HepG2 (cell line): ENCODE results near the gene B9D2. TPM values are rescaled to one million over a fixed set of nuclear protein-coding genes. Genes with fewer than 3 reads are reported as not detected.

Experiments
- BCL3 ChIP-seq: sonication (generic); formaldehyde crosslinking; IDR thresholded peaks from 2 replicates; pipeline ENCODE4 v1.5.1; 2020; ENCODE audit warnings: mild to moderate bottlenecking, missing genetic modification reagents, moderate library complexity
- CREB1 ChIP-seq, 2 experiments: fragments of 450-650 bp in 1 of 2; IDR thresholded peaks; 2 replicates each; pipeline ENCODE4 v1.6.1; 2016 to 2017; ENCODE audit warnings: control low read depth in 1 of 2, mild to moderate bottlenecking in 1 of 2, missing compliant biosample characterization in 1 of 2, missing genetic modification characterization in 1 of 2
- E2F1 ChIP-seq: sonication (generic); formaldehyde crosslinking; IDR thresholded peaks from 2 replicates; pipeline ENCODE4 v1.5.0; 2020; ENCODE audit warnings: missing genetic modification reagents
- ETV5 ChIP-seq: IDR thresholded peaks from 2 replicates; pipeline ENCODE4 v1.6.1; 2018; ENCODE audit warnings: missing biosample characterization, missing genetic modification reagents, inconsistent platforms, borderline replicate concordance
- HES4 ChIP-seq: sonication (generic); formaldehyde crosslinking; IDR thresholded peaks from 2 replicates; pipeline ENCODE4 v1.9.0; 2021; ENCODE audit warnings: mild to moderate bottlenecking, missing genetic modification reagents, borderline replicate concordance
- HNF1B ChIP-seq: sonication (generic); formaldehyde crosslinking; IDR thresholded peaks from 2 replicates; pipeline ENCODE4 v1.5.1; 2020; ENCODE audit warnings: mild to moderate bottlenecking, moderate library complexity, missing genetic modification reagents
- KLF12 ChIP-seq: sonication (generic); formaldehyde crosslinking; IDR thresholded peaks from 2 replicates; pipeline ENCODE4 v1.4.0; 2020; ENCODE audit warnings: missing genetic modification reagents, borderline replicate concordance
- SIN3A ChIP-seq: IDR thresholded peaks from 2 replicates; pipeline ENCODE4 v1.6.1; 2011; ENCODE audit warnings: low read depth, mild to moderate bottlenecking, control low read depth, low read length, borderline replicate concordance
- TBX2 ChIP-seq: sonication (generic); formaldehyde crosslinking; IDR thresholded peaks from 2 replicates; pipeline ENCODE4 v1.5.0; 2020; ENCODE audit warnings: missing genetic modification reagents, mild to moderate bottlenecking, borderline replicate concordance
- TEAD2 ChIP-seq: sonication (generic); formaldehyde crosslinking; IDR thresholded peaks from 2 replicates; pipeline ENCODE4 v1.9.0; 2021; ENCODE audit warnings: missing genetic modification reagents
- ZBTB43 ChIP-seq: sonication (generic); formaldehyde crosslinking; conservative IDR thresholded peaks from 2 replicates; pipeline ENCODE4 v1.4.0; 2020; ENCODE audit warnings: missing genetic modification reagents
- ZNF280B ChIP-seq: sonication (generic); formaldehyde crosslinking; IDR thresholded peaks from 2 replicates; pipeline ENCODE4 v1.5.0; 2020; ENCODE audit warnings: missing genetic modification reagents, mild to moderate bottlenecking, borderline replicate concordance
- ZNF441 ChIP-seq: sonication (generic); formaldehyde crosslinking; IDR thresholded peaks from 2 replicates; pipeline ENCODE4 v1.7.0; 2021; ENCODE audit warnings: missing genetic modification reagents, borderline replicate concordance
- ZNF543 ChIP-seq: sonication (generic); formaldehyde crosslinking; IDR thresholded peaks from 2 replicates; pipeline ENCODE4 v1.4.0; 2020; ENCODE audit warnings: mild to moderate bottlenecking, missing genetic modification reagents
- ZNF674 ChIP-seq: sonication (generic); formaldehyde crosslinking; IDR thresholded peaks from 2 replicates; pipeline ENCODE4 v1.5.0; 2020; ENCODE audit warnings: low read depth, mild to moderate bottlenecking, missing genetic modification reagents
- ZNF7 ChIP-seq: IDR thresholded peaks from 2 replicates; pipeline ENCODE4 v1.6.1; 2016; ENCODE audit warnings: missing biosample characterization, missing genetic modification reagents
- polyA plus RNA-seq, 8 experiments: library from polyadenylated mRNA; depleted of rRNA in 3 of 8; stranded (reverse) in 7 of 8; unstranded in 1 of 8; fragments of >200 nt; fragmentation: Illumina TruSeq in 4 of 8; extraction: Trizol in 4 of 8; gene quantifications; 2 replicates each; pipeline versions ENCODE4 v1.2.1 to v1.2.3, GENCODE V29; 2011 to 2016; ENCODE audit warnings: low read depth in 4 of 8, missing spikeins in 1 of 8, mixed read lengths in 1 of 8; ENCODE audit not compliant: insufficient read depth in 1 of 8
- total RNA-seq, 5 experiments: library from RNA; depleted of rRNA; stranded (reverse); fragments of >200 nt; fragmentation: Illumina TruSeq; extraction: Trizol; gene quantifications; 2 replicates each; pipeline ENCODE4 v1.2.3, GENCODE V29; 2016; ENCODE audit warnings: low read depth in 1 of 5

B9D2 gene
- total and polyA plus RNA-seq, 2 of the 13 experiments (the other 11 are each of a cell fraction or from before 2014, with no cell fraction given), result 3.1 to 4.4 TPM

- TF ChIP-seq SIN3A (no peak), HES4 (CRISPR knock-in tag) (0 out of 2 replicates have a peak, but pooled peaks have one; percentile 26), TEAD2 (CRISPR knock-in tag) (no peak), ZNF280B (CRISPR knock-in tag) (peak; percentile 38; the same call in 1 of the 2 replicates), ZNF674 (CRISPR knock-in tag) (no peak), ZNF7 (no peak), CREB1 (IDR thresholded peaks at IDR 0.05) (no peak), CREB1 (CRISPR knock-in tag; IDR thresholded peaks at IDR 0.05) (no peak), E2F1 (CRISPR knock-in tag) (0 out of 2 replicates have a peak, but pooled peaks have one; percentile 48), KLF12 (CRISPR knock-in tag) (0 out of 2 replicates have a peak, but pooled peaks have one; percentile 59), ZBTB43 (CRISPR knock-in tag) (no peak), HNF1B (CRISPR knock-in tag) (peak; percentile 17; the same call in 1 of the 2 replicates), TBX2 (CRISPR knock-in tag) (no peak), ZNF543 (CRISPR knock-in tag) (no peak), ETV5 (CRISPR knock-in tag) (0 out of 2 replicates have a peak, but pooled peaks have one; percentile 52), ZNF441 (0 out of 2 replicates have a peak, but pooled peaks have one; percentile 21), BCL3 (CRISPR knock-in tag) (no peak)
Observed at GRCh38 chr19:41352609-41353465, 11.1 kb downstream of the B9D2 start (continued).
